Measurements from ENCODE around the gene CPE. TPM values are rescaled to one million over a fixed set of nuclear protein-coding genes. Genes with fewer than 3 reads are reported as not detected.

Gene CPE
- total and polyA plus RNA-seq, 4 donors = 3.0 to 5.6 (median 4.5) TPM

DNA sequence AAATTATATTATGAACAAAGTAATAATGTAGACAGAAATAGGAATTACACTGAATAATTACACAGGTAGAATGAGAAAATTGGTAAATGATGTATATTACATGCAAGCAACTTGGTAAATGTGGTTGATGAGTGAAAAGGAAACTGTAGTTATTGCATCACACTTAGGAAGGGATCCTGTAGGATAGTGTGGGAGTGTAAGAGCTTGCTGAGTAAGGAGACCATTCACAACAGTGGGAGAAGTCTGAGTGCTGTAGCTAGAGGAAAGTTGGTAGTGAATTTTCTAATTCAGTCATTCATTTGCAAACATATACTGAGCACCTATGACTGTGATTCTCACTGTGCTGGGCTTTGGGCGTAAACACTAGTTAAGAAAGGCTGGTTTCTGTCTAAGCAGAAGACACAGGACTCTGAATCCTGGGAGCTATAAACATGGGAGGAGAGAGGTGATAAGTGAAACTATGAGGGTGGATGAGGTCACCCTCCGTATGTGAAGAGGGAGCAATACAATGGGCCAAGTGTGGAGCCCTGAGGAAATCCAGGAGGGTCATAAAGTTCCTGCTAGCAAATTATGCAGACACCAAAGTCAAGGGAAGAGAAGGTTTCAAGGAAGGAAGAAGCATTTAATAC, 14.2 kb upstream of the CPE start:
- no peak overlapping the region for H3K9ac ChIP-seq (ENCODE audit: low read depth in 1 of 2, low read length in 2 of 2)
- no peak for DNase-seq (ENCODE audit: low spot score)
- no peaks in the 10 kb centered on the region for H3K9me3 ChIP-seq (ENCODE audit: control insufficient read depth in 4 of 4, low read length in 3 of 4)
- H3K36me3 ChIP-seq (ENCODE audit: control insufficient read depth in 4 of 4, insufficient read depth in 3 of 4, low read depth in 1 of 4, low read length in 3 of 4) = no peaks in the 10 kb centered on the region
- H3K27ac ChIP-seq (ENCODE audit: low read depth in 1 of 2, low read length in 2 of 2) = no peak overlapping the region
- no peaks in the 10 kb centered on the region for H3K27me3 ChIP-seq (ENCODE audit: control insufficient read depth in 4 of 4, insufficient read depth in 4 of 4, low read length in 3 of 4)
- no peak for TF ChIP-seq JUND (IDR thresholded peaks at IDR 0.05)
- no peaks in the 10 kb centered on the region for H3K4me1 ChIP-seq (ENCODE audit: control insufficient read depth in 4 of 4, insufficient read depth in 4 of 4, low read length in 3 of 4)
- WGBS = 92% methylated on average over 2 of the region's 2 CpGs
- no peak overlapping the region for H3K4me3 ChIP-seq (ENCODE audit: low read depth in 1 of 3, low read length in 3 of 3)

- Histone ChIP-seq H3K27me3 (ENCODE audit: control insufficient read depth in 4 of 4, insufficient read depth in 4 of 4, low read length in 3 of 4) (no peaks in the 10 kb centered on the region), H3K9me3 (ENCODE audit: control insufficient read depth in 4 of 4, low read length in 3 of 4) (no peaks in the 10 kb centered on the region), H3K27ac (ENCODE audit: low read depth in 1 of 2, low read length in 2 of 2) (no peak overlapping the region), H3K4me3 (ENCODE audit: low read depth in 1 of 3, low read length in 3 of 3) (no peak overlapping the region), H3K9ac (ENCODE audit: low read depth in 1 of 2, low read length in 2 of 2) (no peak overlapping the region), H3K4me1 (ENCODE audit: control insufficient read depth in 4 of 4, insufficient read depth in 4 of 4, low read length in 3 of 4) (peaks cover 0 to 4% (median 0%) of the 10 kb centered on the region in 4 donors), H3K36me3 (ENCODE audit: control insufficient read depth in 4 of 4, insufficient read depth in 3 of 4, low read depth in 1 of 4, low read length in 3 of 4) (no peaks in the 10 kb centered on the region)
- TF ChIP-seq, protein P1, sequence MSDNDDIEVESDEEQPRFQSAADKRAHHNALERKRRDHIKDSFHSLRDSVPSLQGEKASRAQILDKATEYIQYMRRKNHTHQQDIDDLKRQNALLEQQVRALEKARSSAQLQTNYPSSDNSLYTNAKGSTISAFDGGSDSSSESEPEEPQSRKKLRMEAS (IDR thresholded peaks at IDR 0.05) = peak; percentile 57
- TF ChIP-seq TAF1 (conservative IDR thresholded peaks at IDR 0.05) (no peak), HNF4A (conservative IDR thresholded peaks at IDR 0.05) (peak; percentile 39 to 70), RAD21 (IDR thresholded peaks at IDR 0.05) (peak in 1 of 2 donors; percentile 7), RXRA (IDR thresholded peaks at IDR 0.05) (peak; percentile 31 to 77), NR2F2 (IDR thresholded peaks at IDR 0.05) (no peak), CTCF (IDR thresholded peaks at IDR 0.05; ENCODE audit: low read depth, low read length, missing input control) (no peak), JUND (IDR thresholded peaks at IDR 0.05) (peak in 1 of 2 donors; percentile 34), EGR1 (IDR thresholded peaks at IDR 0.05; ENCODE audit: low read depth in 2 of 2) (peak in 1 of 2 donors; percentile 30), FOXA1 (IDR thresholded peaks at IDR 0.05) (peak; percentile 24), SP1 (IDR thresholded peaks at IDR 0.05) (no peak), GABPA (IDR thresholded peaks at IDR 0.05 in 1 of 2, conservative IDR thresholded peaks at IDR 0.05 in 1 of 2) (no peak), FOXA2 (IDR thresholded peaks at IDR 0.05) (peak; percentile 25), HNF4G (IDR thresholded peaks at IDR 0.05) (no peak), YY1 (IDR thresholded peaks at IDR 0.05) (peak; percentile 31), REST (IDR thresholded peaks at IDR 0.05) (no peak)
- TF ChIP-seq, protein P2, sequence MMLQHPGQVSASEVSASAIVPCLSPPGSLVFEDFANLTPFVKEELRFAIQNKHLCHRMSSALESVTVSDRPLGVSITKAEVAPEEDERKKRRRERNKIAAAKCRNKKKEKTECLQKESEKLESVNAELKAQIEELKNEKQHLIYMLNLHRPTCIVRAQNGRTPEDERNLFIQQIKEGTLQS (IDR thresholded peaks at IDR 0.05) = peak; percentile 77
- TF ChIP-seq, protein P3, sequence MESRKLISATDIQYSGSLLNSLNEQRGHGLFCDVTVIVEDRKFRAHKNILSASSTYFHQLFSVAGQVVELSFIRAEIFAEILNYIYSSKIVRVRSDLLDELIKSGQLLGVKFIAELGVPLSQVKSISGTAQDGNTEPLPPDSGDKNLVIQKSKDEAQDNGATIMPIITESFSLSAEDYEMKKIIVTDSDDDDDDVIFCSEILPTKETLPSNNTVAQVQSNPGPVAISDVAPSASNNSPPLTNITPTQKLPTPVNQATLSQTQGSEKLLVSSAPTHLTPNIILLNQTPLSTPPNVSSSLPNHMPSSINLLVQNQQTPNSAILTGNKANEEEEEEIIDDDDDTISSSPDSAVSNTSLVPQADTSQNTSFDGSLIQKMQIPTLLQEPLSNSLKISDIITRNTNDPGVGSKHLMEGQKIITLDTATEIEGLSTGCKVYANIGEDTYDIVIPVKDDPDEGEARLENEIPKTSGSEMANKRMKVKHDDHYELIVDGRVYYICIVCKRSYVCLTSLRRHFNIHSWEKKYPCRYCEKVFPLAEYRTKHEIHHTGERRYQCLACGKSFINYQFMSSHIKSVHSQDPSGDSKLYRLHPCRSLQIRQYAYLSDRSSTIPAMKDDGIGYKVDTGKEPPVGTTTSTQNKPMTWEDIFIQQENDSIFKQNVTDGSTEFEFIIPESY (IDR thresholded peaks at IDR 0.05) = peak; percentile 42
- WGBS = 40% methylated on average over 4 of the region's 4 CpGs
- no peak for DNase-seq (ENCODE audit: low spot score)
Observed at GRCh38 chr4:165367040-165367439, 11.8 kb upstream of the CPE start.
